SK-MEL-5 (cell line): ENCODE measurements around the gene CLSTN3. TPM values are rescaled to one million over a fixed set of nuclear protein-coding genes. Genes with fewer than 3 reads are reported as not detected.

Experiments used
- DNase-seq: peaks from one replicate; pipeline ENCODE4 v3.0.0-alpha.2; 2016; ENCODE audit warnings: low read depth, low spot score
- in situ Hi-C: cut with HindIII; loops from 2 replicates; pipeline ENCODE4 v1.10.0; 2016; ENCODE audit warnings: low sequenced_read_pairs, high pct_unique_total_duplicates, low pct_unique_long_range_greater_than_20kb
- total RNA-seq: library from RNA; depleted of rRNA; stranded (reverse); fragments of >200 nt; shearing (Covaris generic); gene quantifications from 2 replicates; pipeline ENCODE4 v1.2.3, GENCODE V29; 2014

Gene CLSTN3
- total RNA-seq, 1 experiment from 2014 or later, result 1.0 TPM

DNA sequence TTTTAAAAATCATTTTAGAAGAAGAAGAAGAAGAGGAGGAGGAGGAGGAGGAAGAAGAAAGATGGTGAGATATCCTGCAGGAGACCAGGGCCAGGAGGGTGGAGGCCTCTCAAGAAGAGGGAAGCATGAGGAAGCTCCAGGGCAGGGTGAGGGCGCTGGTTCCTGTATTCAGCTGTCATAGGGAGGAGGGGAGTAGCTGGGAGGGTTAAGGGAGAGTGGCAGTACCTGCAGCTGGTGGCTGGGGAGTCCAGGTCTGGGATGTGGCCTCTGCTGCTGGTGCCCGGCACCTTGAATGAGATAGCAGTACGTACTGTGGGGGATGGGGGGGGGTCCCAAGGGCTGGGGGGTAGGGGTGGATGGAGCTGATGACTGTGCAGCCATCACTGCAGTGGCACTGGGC, 11.3 kb upstream of the CLSTN3 start:
- no peak for DNase-seq
- in situ Hi-C loops, result no loop called here

DNA sequence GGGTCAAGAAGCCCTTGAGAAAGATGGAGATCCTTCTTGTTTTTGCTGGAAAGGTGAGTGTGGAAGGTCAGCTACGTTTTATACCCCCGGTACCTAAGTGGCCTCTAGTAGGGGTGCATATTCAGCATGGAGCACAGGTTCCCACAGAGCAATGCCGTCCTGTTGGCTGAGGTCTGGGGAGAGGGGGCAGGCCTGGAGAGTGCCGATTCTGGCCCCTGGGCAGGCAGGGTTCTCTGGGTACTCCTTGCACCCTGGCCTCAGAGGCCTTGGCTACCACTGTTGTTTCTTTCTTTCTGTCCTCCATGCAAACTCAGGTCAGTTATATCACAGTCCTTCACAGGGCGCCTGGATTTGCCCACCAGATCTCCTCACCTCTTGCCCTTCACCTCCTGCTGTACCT, 10.0 kb upstream of the CLSTN3 start:
- DNase-seq, result no peak
- in situ Hi-C loops, result no loop called here

DNA sequence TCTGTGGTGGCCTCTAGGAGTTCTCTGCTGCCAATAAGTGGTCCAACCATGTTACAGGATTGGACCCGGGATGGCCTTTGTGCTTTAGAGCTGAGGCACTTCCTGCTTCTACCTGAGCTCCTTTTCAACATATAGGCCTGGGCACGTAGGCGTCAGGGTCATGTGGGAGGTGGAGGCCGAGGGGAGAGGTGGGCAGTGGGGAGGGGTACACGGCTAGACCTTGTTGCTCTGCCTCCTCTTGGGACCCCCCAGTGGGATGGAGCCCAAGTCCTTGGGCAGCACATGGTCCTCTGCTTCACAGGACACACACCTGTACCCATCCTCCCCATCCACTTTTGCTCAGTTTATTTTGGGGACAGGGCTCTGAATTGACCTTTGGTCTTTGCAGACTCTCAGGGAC, 8.8 kb upstream of the CLSTN3 start:
- in situ Hi-C loops, result no loop called here
- no peak for DNase-seq

DNA sequence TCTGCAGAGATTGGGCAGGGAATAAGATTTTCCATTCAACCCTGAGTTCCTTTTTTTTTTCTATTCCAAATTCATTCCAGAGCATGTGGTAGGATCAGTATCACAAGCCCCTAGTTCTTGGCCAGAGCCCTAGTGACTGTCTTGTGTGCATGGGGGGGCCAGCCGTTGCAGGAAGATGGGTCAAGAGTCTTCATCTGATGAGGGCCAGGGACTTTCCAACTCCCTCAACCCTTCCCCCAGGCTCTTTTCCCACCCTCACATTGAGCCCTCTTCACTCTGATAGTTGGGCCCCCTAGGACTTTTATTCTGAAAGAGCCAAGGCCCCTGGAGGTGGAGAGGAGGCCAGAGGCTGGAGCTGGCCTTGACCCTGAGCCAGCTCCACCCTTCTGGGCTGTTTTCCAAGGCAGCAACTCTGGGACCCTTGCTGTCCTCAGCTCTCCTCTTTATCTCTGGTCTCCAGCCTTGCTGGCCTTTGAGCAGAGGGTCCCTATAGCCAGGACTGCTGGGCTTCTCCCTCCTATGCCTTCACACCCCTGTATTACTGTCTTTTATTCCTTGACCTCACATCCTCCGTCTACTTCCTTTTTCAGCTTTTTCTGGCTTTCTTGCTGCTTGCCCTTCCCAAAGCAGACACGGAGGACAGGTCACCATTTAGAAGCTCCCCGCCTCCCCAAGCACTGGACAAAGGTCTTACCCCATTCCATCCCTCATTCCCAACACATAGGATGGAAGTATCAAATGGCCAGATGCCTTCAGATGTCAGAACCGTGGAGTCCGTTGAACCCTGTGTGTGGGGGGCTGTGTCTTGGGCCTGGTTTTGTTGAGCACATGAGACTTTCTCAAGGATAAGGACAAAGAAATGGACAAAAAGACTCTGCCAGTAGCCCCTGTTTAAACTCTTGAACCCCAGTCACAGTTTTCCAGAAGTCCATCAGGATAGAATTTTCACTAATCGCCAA, 7.1 kb upstream of the CLSTN3 start:
- DNase-seq, result no peak
- in situ Hi-C loops, result no loop called here

DNA sequence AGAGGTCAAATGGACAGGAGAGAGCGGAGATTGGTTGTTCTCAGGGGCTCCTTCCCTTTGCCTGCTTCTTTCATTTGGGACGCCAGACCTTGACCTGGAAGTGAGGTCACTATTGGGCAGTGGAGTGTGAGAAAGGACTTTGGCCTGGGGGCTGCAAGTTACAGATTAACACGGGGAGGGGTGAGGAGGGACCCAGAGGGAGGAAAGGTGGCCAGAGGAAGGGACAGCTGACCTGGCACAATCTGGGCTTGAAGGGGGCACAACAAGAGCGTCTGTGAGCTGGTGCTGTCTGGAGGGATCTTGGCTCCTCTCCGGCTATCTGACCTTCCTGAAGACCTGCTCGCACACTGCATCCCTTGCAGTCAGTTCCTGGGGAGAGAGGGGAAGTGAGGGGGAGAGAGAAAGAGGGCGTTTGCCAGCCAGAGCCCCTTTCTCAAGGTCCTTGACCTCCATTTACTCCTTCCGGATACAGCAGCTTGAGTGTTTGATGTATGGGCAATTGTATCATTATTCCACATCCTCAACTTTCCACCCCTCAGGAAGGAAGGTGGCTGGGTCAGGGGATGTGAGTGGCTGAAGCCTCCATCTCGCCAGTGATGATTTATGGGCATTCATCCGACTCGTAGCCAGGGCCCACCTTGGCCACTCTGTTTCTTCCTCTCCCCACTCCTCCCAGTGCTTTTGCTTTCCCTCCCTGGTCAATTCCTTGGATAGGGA, 6.2 kb upstream of the CLSTN3 start:
- in situ Hi-C loops, result no loop called here
- no peak for DNase-seq

DNA sequence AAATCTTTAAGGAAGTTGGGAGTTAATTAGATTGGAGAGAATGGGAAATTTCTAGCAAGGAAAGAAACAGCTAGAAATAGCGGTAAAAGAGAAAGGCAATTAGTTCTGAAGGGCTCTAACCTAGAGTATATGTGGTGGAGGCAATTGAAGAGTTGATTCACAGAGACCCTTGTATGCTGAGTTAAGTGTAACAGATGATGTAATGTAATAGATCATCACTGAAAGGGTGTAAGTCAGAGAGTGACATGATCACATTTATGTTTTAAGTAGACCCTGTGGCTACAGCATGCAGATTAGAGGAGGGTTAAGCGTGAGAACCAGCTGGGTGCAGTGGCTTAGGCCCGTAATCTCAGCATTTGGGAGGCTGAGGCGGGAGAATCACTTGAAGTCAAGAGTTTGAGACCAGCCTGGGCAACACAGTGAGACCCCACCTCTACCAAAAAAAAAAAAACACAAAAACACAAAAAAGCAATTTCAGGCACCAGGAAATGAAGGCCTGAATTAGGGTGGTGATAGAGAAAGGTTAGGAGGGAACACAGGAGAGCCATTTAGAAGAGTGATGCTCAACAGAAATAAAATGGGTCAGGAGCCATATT, 4.4 kb upstream of the CLSTN3 start:
- in situ Hi-C loops, result no loop called here
- DNase-seq, result no peak

DNA sequence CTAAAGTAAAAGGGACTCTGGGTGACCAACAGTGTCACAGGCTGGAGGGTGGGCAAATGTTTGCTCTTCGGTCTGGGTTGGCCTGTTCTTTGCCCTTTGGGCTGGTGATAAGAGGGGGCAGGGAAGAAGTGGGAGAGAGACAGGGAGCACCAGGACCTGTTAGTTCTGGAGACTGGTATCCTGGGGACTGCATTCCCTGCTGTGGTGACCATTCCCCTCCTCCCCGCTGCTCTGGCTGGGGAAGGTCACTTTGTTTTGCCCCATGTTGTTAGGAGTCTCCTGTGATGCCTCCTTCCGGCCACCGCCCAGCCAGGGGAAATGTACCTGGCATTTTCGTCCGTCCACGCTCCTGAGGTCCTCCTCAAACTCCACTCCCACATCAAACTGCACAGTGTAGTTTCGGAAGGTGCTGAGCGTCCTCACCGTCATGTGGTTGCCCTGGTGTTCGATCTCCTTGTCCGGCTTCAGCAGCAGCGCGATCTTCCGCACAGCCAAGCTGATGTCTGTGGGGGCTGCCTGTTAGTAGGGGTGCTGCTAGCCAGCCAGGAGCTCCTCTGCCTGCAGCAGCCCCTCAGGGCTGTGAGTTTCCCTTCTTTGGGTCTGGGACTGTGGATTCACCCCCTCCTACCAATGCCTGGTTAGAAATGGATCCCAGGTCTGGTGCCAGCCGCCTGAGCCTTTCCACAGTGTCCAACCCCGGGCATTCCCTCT, 2.1 kb upstream of the CLSTN3 start:
- in situ Hi-C loops, result no loop called here
- DNase-seq, result no peak

DNA sequence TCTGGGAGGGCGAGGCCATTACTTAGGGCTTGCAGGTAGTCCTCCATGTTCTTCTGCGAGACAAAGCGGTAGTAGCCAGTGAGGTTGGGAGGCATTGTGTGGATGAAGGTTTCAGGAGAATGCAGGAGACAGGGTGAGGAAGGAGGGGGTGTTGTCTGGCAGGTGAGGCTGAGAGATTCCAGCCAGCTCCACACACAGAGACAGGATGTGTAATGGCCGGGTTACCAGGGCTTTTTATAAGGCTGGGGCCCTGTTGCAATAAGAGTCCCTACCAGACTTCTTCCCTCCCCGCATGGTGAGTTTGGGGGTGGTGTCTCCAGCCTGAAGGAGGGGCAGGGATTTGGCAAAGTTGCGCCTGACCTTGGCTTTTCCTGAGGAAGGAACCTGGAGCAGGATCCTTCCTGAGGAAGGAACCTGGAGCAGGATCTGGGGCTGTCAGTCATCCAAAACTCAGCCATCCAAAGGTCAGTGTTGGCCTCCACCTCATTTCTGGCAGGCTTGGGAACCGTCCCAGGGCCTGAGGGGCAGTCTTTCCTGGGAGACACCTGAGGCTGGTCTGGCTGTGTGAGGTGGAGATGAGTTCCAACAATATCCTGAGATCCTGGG, 1.4 kb upstream of the CLSTN3 start, which contains the start of gene RBP5:
RBP5 (minus strand) TSS at position 209 of the 606 bp plus-strand sequence; CDS start at position 95, 114 bp downstream.
- in situ Hi-C loops, result no loop called here
- no peak for DNase-seq

DNA sequence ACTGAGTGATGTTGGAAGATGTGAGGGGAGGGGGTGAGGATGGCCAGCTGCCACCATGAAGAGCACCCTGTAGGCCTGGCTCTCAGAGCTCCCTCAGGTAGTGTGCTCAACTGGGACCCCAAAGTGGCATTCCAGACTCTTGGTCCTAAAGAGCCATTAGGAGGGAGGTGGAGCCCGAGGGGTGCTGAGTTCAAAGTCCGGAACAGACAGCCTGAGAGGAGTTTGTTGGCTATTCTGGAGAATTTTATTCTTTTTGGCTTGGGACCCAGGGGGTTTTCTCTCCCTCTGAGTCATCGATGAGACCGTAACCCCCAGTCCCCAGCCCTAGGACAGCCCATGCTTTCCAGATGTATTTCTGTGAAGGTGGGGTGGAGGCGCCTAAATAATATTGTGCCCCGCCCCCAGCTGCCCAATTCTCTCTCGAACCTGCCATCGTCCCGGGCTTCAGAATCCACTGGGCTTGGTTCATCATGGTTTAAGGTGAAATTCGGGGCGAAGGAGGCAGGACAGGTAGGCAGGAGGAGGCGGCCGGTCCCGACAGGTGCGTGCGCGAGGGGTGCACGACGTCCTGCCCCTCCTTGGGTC, 792 bp upstream of the CLSTN3 start:
- in situ Hi-C loops, result no loop called here
- DNase-seq, result no peak

DNA sequence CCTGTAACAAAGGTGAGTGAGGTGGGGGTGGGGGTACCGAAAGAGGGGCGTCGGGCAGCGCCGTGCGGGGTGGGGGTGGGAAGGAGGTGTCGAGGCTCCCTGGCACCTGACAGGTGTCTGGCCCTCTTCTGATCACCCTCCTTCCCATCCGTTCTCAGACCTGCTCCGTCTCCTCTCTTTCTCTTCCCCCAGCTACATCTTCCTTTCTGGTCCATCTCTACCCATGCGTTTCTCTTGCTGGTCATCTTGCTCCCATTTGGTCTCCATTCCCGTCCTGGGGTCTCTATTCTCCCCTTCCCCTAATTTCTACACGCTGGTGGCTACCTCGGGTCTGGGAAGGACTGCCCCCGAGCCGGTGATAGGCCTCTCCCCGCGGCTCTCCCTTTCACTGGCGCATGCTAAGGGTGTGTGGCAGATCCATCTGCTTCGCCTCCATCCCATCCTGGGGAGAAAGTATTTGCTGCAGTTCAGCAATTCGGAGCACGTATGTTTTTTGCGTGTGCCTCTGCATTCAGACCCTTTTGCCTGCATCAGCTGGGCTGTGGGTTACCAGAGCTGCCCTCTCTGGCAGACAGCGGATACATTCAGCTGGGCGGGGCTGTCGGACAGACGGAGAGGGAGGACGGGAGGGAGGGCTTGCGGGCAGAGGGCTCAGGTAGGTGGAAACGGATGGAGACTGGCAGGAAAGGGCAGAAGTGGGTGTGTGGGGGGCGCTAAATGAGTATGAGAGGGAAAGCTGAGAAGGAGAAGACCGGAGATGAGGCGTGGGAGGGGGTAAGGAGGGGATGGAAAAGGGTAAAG, 730 bp downstream of the CLSTN3 start:
- in situ Hi-C loops, result no loop called here
- DNase-seq, result peak; percentile 16

DNA sequence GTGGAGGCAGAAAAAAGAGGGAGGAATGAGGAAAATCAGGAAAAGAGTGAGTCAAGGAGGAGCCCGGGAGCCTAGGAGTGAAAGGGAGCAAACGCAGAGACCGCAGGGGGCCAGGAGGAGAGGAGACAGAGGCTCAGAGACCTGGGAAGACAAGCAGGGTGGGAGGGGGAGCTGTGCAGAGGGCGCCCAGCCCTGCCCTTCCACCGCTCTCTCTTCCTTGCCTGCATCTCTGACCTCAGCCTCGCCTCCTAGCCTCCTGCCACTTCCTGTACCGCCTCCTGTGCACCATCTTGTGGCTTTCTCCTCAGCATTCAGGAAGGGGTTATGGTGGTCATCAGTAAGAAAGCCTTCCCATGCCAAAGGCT, 1.3 kb downstream of the CLSTN3 start:
- in situ Hi-C loops, result no loop called here

DNA sequence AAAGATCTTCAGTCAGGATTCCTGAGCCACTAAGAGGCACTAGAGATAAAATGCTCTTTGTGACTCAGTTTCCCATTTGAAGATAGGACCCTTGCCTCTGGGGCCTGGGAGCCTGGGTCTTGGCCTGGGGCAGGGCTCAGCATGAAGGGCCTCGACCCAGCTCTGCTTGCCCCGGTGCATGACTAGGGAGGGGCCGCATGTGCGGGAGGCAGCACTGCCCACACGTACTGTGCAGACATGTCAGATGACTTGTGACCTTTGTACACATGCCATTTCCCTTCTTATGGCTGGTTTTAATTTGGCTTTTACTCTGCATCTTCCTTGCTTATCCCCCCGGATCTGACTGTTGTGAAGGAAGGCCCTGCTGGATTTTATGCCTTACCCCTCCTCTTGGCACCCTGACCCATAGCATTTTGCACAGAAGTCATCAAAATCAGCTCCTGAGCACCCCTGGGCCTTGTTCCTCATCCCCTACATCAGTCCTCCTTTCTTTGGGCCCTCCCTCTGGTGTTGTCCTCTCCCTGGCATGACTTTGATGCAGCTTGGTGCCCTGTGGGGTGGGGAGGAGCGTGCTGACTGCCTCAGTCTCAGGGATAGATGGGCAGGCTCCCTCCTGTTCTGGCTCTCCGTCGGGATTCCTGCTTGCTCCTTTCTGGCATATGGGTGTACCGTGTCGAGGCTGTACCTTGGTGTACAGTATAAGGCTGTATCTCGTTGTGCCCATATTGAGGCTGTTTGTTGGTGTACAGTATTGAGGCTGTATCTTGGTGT, 4.4 kb downstream of the CLSTN3 start:
- in situ Hi-C loops, result no loop called here
- no peak for DNase-seq

More for the DNA sequence above, 1.3 kb downstream of the CLSTN3 start:
- no peak for DNase-seq

DNA sequence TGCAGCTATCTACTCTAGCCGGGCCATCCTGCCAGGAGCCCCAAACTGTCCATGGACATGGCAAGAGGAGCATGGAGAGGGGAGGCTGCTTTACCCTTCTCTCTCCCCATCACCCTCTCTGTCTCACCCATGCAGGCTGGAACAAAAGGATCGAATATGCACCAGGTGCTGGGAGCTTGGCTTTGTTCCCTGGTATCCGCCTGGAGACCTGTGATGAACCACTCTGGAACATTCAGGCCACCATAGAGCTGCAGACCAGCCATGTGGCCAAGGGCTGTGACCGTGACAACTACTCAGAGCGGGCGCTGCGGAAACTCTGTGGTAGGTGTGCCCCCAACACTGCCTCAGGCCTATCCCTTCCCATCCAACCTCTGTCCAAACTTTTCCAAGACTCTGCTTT, 5.9 kb downstream of the CLSTN3 start:
- DNase-seq, result no peak
- in situ Hi-C loops, result no loop called here

DNA sequence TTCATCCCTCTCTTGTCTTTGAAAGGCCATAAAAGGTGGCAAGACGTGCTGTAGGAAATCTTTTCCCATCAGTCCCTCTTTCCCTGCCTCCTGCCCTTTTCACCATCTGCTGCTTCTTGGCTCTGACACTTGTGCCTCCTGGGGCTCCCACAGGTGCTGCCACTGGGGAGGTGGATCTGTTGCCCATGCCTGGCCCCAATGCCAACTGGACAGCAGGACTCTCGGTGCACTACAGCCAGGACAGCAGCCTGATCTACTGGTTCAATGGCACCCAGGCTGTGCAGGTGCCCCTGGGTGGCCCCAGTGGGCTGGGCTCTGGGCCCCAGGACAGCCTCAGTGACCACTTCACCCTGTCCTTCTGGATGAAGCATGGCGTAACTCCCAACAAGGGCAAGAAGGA, 6.5 kb downstream of the CLSTN3 start:
- in situ Hi-C loops, result no loop called here
- DNase-seq, result no peak

DNA sequence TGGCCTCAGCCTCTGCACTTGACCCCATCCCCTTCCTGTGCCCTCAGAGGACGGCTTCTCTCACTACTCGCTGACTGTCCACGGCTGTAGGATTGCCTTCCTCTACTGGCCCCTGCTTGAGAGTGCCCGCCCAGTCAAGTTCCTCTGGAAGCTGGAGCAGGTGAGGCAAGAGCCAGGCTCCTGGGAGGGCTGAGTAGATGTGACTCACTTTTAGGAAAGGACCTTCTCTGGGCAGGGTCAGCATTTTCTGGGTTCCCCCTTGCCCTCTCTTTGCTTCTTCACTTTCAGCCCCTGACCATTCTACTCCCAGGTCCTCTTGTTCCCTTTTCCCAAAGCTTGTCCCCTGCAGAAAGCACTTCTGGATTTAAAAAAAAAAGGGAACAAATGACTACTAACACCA, 7.7 kb downstream of the CLSTN3 start:
- in situ Hi-C loops, result no loop called here
- DNase-seq, result no peak

DNA sequence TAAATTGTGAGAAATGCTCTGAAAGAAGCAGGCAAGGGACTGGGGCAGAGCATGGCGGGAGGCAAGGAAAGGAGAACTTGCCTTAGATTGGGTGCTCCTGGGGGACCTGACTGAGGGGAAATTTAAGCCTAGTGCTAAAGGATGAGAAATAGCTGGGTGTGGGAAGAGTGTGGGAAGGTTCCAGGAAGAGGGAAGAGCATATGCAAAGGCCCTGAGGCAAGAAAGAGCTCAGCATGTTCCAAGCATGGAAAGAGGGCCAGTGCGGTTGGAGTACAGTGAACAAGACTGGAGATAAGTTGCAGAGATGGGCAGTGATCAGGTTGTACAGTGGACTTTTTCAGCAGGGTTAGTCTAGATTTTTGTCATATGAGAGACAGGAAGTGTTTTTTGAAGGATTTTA, 9.0 kb downstream of the CLSTN3 start:
- in situ Hi-C loops, result no loop called here
- no peak for DNase-seq
